Retina (tissue), 1 donor: ENCODE results near the gene NALCN.

Source experiments
- DNase-seq: peaks from one replicate; pipeline ENCODE4 v3.0.0-alpha.2; 2016

NALCN gene

GRCh38 chr13:101412076-101412475 lies 4.2 kb downstream of the NALCN start:
- DNase-seq: no peak

DNA sequence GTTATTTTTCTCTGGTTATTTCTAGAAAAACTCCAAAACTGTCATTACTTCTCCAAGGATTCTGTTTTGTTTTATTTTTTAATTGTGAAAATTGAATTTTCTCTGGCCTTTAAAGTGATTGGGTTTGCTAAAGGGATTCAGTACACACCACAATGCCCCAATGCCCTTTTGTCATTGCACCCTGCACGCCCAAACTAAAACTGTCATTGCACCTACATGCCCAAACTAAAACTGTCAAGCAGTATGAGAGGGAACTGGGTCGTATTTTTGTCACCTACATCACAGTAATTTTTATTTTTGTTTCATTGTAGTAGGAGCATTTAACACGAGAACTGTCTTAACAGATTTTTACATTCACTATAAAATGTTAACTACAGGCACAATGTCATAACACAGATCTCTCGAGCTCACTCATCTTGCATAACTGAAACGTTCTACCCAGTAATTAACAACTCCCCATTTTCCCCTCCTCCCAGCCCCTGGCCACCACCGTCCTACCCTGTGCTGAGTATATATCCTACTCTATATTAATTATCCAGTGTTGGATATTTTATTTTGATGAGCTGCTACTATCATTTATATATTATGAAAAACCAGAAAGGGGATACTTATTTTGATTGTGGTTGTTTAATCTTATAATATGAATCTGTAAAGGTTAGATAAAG lies 7.2 kb downstream of the NALCN start:
- DNase-seq: no peak

- no peak for DNase-seq
These were observed 8.2 kb downstream of the NALCN start for GRCh38 chr13:101408154-101408553.

DNA sequence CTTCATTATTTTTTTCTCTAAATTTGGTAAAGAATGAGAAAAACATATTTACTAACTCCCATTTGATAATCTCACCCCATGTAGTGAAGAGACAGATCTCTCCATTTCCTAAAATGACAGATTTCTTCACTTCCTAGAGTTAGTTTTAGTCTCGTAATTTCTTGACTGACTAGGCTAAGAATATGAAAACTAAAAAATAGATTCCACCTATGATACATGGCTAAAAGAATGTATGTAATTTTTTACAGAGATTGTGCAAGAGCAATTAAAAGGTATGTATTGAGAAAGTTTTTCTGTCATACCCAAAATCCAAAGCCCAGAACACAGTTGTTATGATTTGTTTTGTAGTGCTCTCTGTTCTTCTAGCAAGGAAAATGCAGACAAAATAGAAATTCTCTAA lies 9.5 kb downstream of the NALCN start:
- no peak for DNase-seq

- no peak for DNase-seq
These were observed 15.1 kb downstream of the NALCN start for GRCh38 chr13:101401196-101401595.

GRCh38 chr13:101399365-101399764 lies 16.9 kb downstream of the NALCN start:
- DNase-seq: no peak

DNA sequence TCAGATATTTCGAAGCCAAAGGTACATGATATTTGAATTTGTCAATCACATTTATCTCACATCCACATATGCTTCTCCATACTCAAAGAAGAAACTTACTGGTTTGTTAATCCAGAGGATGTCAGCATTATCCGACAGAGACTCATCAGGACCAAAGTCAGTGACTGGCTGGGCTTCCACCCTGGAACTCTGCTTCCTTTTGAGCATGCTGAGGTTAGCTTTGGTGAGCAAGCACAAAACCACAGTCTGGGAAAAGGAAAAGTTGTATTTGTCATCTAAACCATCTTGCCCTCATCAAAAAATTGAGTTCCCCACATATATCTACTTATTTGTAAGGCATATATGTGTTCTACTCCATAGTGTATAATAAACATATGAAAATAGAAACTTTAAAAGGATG lies 17.4 kb downstream of the NALCN start:
- DNase-seq: no peak

- DNase-seq: no peak
These were observed 18.1 kb downstream of the NALCN start for GRCh38 chr13:101398191-101398590.

- no peak for DNase-seq
These were observed 18.6 kb downstream of the NALCN start for GRCh38 chr13:101397742-101398141.

- no peak for DNase-seq
These were observed 21.7 kb downstream of the NALCN start for GRCh38 chr13:101394605-101395004.

DNA sequence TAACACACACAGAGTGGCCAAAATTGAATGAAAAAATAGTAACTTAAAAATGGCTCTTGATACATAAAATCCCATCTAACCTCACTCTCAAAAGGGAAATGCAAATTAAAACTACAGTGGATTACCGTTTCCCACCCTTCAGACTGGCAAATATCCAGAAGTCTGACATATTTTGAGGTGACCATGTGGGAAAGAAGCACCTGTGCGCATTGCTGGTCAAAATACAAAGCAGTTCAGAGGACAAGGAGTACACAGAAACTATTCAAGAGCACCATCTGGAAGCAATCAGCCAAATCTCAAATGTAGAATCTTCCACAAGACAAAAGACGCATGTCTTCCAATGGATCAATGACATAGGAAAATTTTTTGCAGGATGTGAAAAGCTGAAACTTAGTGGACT lies 23.2 kb downstream of the NALCN start:
- no peak for DNase-seq

DNA sequence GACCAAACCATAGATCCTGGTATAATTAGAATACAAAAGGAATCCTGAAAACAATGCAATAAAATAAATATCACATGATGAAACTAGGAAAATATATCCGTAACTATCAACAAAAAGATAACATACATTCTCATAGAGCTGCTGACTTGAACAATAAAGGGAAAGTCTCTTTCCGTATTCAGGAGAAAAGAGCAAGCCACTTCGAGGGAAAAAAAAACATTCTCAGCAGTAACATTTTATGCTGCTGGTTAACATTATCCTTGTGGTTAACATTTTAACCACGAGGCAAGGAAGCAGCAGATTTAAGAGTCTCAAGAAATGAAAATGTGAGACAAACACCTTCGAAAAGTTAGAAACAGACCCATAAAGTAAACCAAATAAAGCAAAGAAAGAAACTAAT lies 25.8 kb downstream of the NALCN start:
- no peak for DNase-seq

GRCh38 chr13:101384929-101385328 lies 31.4 kb downstream of the NALCN start:
- no peak for DNase-seq

GRCh38 chr13:101383595-101383994 lies 32.7 kb downstream of the NALCN start:
- no peak for DNase-seq

DNA sequence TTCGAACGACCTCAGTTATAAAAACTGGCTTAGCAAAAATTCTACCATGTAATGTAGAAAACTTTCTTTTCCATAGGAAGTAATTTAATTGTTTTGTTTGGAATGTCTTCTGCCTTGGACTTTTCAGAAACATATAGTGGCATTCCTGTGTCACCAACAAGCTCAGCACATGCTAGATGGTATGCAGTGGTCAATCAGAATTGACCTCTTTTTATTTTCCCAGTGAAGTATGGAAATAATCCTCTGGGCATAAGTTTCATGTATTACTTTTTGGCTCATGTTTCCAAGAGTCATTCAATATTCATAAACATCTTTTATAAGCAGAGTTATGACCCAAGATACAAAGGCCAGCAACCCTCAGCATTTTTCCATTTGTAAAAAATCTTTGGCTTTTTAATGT lies 33.6 kb downstream of the NALCN start:
- no peak for DNase-seq

DNA sequence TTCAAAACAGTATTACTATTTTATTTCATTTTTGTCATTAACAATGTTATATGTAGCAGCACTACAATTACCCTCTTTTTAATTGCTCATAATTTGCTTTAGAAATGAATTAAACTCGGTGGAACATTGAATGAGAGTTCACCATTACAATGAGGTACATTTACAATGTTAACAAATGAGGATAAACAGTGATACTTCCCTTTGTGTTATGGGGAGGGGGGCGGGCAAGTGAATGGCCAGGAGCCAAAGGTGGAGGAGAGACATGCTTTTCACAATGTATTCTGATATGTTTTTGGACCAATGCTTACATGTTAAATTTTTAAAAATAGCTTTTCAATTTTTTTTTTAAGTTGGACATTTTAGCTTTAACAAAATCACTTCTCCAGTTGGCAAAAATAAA lies 34.2 kb downstream of the NALCN start:
- no peak for DNase-seq

GRCh38 chr13:101360525-101360924 lies 55.8 kb downstream of the NALCN start:
- DNase-seq: no peak

GRCh38 chr13:101354895-101355294 lies 61.4 kb downstream of the NALCN start:
- DNase-seq: no peak

DNA sequence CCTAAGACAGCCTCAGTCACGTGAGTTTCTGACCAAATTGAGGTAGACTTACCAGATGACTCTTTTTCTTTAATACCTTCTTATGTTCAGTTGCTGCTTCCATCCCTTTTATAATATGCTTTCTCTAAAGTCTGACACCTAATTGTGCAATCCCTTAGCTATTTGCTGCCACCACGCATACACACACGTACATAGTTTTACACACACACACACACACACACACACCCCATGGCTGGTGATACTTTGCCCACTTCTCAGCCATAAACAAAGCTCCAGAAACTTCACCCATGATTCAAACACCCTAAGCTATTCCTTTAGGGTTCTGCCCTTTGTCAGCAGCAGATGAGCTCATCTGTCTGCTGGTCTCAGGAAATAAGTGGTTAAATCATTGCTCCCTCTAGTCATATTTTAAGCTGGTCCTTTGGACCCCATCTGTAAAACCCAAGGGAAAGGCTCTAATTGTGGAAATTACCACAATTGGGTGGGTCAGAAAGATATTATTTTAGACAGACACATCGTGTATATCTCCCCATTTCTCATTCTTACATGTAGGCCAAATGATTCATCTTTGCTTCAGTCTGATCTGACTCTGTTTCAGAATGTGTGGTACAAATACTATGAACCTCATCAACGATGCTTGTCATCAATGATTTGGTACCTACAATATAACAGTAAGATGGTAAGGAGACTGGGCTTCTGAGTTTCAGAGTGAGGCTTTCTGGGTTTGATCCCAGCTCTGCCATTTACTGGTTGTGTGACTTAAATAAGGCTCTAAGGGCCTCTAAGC lies 69.2 kb downstream of the NALCN start:
- DNase-seq: no peak

- DNase-seq: no peak
These were observed 70.1 kb downstream of the NALCN start for GRCh38 chr13:101346161-101346560.

GRCh38 chr13:101343128-101343787 lies 73.0 kb downstream of the NALCN start:
- DNase-seq: no peak

DNA sequence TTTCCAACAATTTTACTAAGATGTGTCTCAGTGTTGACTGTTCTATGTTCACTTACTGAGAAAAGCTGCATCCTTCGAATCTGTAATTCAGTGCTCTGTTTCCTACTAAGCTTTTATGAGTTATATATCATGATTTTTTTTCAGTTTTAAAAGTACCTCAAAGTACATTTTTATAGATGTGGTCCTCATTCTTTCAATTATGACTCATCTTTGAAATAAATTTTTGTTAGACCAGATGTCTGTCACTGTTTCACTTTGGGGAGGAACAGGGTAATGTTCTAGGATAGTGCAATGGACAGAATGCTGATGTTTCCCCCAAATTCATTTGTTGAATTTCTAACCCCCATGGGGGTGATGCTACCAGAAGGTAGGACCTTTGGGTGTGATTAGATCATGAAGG lies 74.8 kb downstream of the NALCN start:
- DNase-seq: no peak

GRCh38 chr13:101339202-101339601 lies 77.1 kb downstream of the NALCN start:
- no peak for DNase-seq

- DNase-seq: no peak
These were observed 83.7 kb downstream of the NALCN start for GRCh38 chr13:101332583-101332982.
